Body of pancreas (tissue), 4 donors: ENCODE data around the gene ZNF749. TPM values are rescaled to one million over a fixed set of nuclear protein-coding genes. Genes with fewer than 3 reads are reported as not detected.

Source experiments
- ATAC-seq: fragments of 150-250 bp; one replicate; pipeline ENCODE4 v1.9.1; 2016
- DNase-seq, 4 donors: peaks; one replicate each; pipeline ENCODE4 v3.0.0-alpha.2; 2019
- H3K27ac ChIP-seq, 4 donors: fragments of 200-600 bp; sonication (generic); 1 replicate in 3 of 4; 2 replicates in 1 of 4; pipeline versions ENCODE4 v1.5.1 to v1.6.1; 2016 to 2019; ENCODE audit warnings: mild to moderate bottlenecking in 1 of 4, mixed read lengths in 1 of 4, moderate library complexity in 1 of 4
- H3K27me3 ChIP-seq, 2 donors: fragments of 200-600 bp; sonication (generic); one replicate each; pipeline ENCODE4 v1.6.0; 2016; ENCODE audit warnings: mild to moderate bottlenecking in 1 of 2
- H3K36me3 ChIP-seq, 2 donors: fragments of 200-600 bp; sonication (generic); replicated peaks in 1 of 2; 2 replicates each; pipeline ENCODE4 v1.5.1; 2016; ENCODE audit warnings: low read depth in 2 of 2; ENCODE audit not compliant: insufficient read depth in 1 of 2
- H3K4me1 ChIP-seq: fragments of 200-600 bp; sonication (generic); one replicate; pipeline ENCODE4 v1.6.0; 2016
- H3K4me3 ChIP-seq, 2 donors: fragments of 200-600 bp; sonication (generic); 1 replicate in 1 of 2; 2 replicates in 1 of 2; pipeline ENCODE4 v1.5.1; 2016 to 2019
- H3K9me3 ChIP-seq, 3 donors: fragments of 200-600 bp; sonication (generic); 1 replicate in 2 of 3; 2 replicates in 1 of 3; pipeline ENCODE4 v1.5.1; 2016
- CTCF ChIP-seq, 7 experiments: fragments of 450-650 bp in 4 of 7; fragments of 200-600 bp in 3 of 7; sonication (generic) in 3 of 7; IDR thresholded peaks; one replicate each; pipeline ENCODE4 v1.5.1; 2016 to 2019; ENCODE audit warnings: antibody characterized with exemption in 7 of 7
- POLR2A ChIP-seq, 3 donors: fragments of 450-650 bp; IDR thresholded peaks; one replicate each; pipeline ENCODE4 v1.6.1; 2016; ENCODE audit warnings: antibody characterized with exemption in 3 of 3, mild to moderate bottlenecking in 2 of 3
- WGBS, 2 donors: methylation state at CpG; one replicate each; pipeline ENCODE4 v1.1.5; 2017; 5-methylcytosine and 5-hydroxymethylcytosine counted together
- intact Hi-C: fragments of 100-400 bp; cut with DNase I; formaldehyde crosslinking; loops from one replicate; pipeline ENCODE4 v1.15.1; 2023
- total RNA-seq, 2 donors: library from RNA; depleted of rRNA; stranded (reverse); fragments of >200 nt; gene quantifications; one replicate each; pipeline ENCODE4 v1.1.0, GENCODE V29; 2016

The ZNF749 gene
- total RNA-seq, 2 donors from 2014 or later = 1.8 to 17.8 TPM

- 79 to 90% methylated on average over 5 of the region's 5 CpGs for WGBS, 2 donors
- H3K4me1 ChIP-seq = no peaks in the 10 kb centered on the region
- peaks cover 0 to 3% of the 10 kb centered on the region in 2 donors for H3K36me3 ChIP-seq
- ATAC-seq (no peak), DNase-seq (no peak)
- H3K9me3 ChIP-seq = peaks cover 0 to 43% (median 2%) of the 10 kb centered on the region in 3 donors
- no peak overlapping the region for H3K27ac ChIP-seq
- no peak overlapping the region for H3K4me3 ChIP-seq
- H3K27me3 ChIP-seq = no peaks in the 10 kb centered on the region
- TF ChIP-seq POLR2A (IDR thresholded peaks at IDR 0.05) (no peak), CTCF (IDR thresholded peaks at IDR 0.05) (no peak)
- intact Hi-C loops = no loop called here
Measured at GRCh38 chr19:57465680-57466381, 30.7 kb downstream of the ZNF749 start.

- intact Hi-C loops = no loop called here
- no peak overlapping the region for H3K27ac ChIP-seq
- ATAC-seq = no peak
- TF ChIP-seq CTCF (IDR thresholded peaks at IDR 0.05) (no peak), POLR2A (IDR thresholded peaks at IDR 0.05) (no peak)
- 90 to 95% methylated on average over 4 to 5 of the region's 5 CpGs for WGBS, 2 donors
- H3K27me3 ChIP-seq = no peaks in the 10 kb centered on the region
- H3K4me3 ChIP-seq = no peak overlapping the region
- H3K4me1 ChIP-seq = no peaks in the 10 kb centered on the region
- no peak for DNase-seq
- peaks cover 0 to 49% (median 2%) of the 10 kb centered on the region in 3 donors for H3K9me3 ChIP-seq
- H3K36me3 ChIP-seq = peaks cover 0 to 3% of the 10 kb centered on the region in 2 donors
Measured at GRCh38 chr19:57466489-57466888, 31.4 kb downstream of the ZNF749 start.

- DNase-seq = no peak
- peaks cover 12% of the 10 kb centered on the region for H3K4me1 ChIP-seq
- H3K27ac ChIP-seq = no peak overlapping the region
- H3K36me3 ChIP-seq = peaks cover 12 to 15% of the 10 kb centered on the region in 2 donors
- no peak overlapping the region for H3K4me3 ChIP-seq
- intact Hi-C loops = no loop called here
- TF ChIP-seq CTCF (IDR thresholded peaks at IDR 0.05) (no peak), POLR2A (IDR thresholded peaks at IDR 0.05) (no peak)
- H3K9me3 ChIP-seq = peaks cover 0 to 76% (median 9%) of the 10 kb centered on the region in 3 donors
- no peaks in the 10 kb centered on the region for H3K27me3 ChIP-seq
- no peak for ATAC-seq
- 95 to 98% methylated on average over 4 of the region's 4 CpGs for WGBS, 2 donors
Measured at GRCh38 chr19:57473646-57474045, 38.5 kb downstream of the ZNF749 start.

- Histone ChIP-seq H3K36me3 (peaks cover 12 to 15% of the 10 kb centered on the region in 2 donors), H3K4me3 (peak within 1 kb of the TSS; percentile 27 to 51), H3K27ac (peak within 1 kb of the TSS in 3 of 4 donors; percentile 39 to 73 (median 43)), H3K27me3 (no peaks in the 10 kb centered on the region), H3K9me3 (peaks cover 0 to 53% (median 4%) of the 10 kb centered on the region in 3 donors), H3K4me1 (peaks cover 12% of the 10 kb centered on the region)
- intact Hi-C loops = no loop called here
- peak in 5 of 7 experiments; percentile 32 to 67 (median 48) for TF ChIP-seq CTCF (IDR thresholded peaks at IDR 0.05)
- peak in 1 of 3 donors; percentile 8 for TF ChIP-seq POLR2A (IDR thresholded peaks at IDR 0.05)
- DNase-seq (peak; percentile 84 to 95 (median 90)), ATAC-seq (peak; percentile 98)
- WGBS, 2 donors = 8 to 12% methylated on average over 16 to 38 of the region's 38 CpGs
Measured at GRCh38 chr19:57477191-57478008, 42.3 kb downstream of the ZNF749 start, which contains the start of gene ZNF772. TSS of gene ZNF772 (minus strand) at chr19:57477566. CDS start at chr19:57477309, 257 bp downstream.
